Embryonic facial prominence (tissue), 1 donor: ENCODE data around the gene IL10RB.

Source experiments
- DNase-seq: peaks from one replicate; pipeline ENCODE4 v3.0.0-alpha.2; 2016; ENCODE audit errors: extremely low spot score

Gene IL10RB

DNA sequence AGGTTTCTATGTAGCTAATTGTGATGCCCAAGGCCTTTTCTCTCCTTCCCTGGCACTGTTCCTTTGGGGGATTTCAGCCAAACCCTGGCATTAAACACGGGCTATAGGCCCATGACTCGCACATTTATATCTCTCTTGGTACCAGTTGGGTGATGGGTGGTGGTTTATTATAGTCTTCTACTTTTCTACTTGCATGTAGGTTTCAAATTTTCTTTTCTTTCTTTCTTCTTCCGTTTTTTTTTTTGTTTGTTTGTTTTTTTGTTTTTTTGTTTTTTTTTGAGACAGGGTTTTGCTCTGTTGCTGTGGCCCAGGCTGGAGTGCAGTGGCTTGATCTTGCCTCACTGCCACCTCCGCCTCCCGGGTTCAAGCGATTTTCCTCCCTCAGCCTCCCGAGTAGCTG lies 1.1 kb downstream of the IL10RB start:
- DNase-seq: no peak

GRCh38 chr21:33268393-33268736 lies 2.2 kb downstream of the IL10RB start:
- no peak for DNase-seq

GRCh38 chr21:33268737-33269441 lies 2.7 kb downstream of the IL10RB start:
- DNase-seq: no peak

GRCh38 chr21:33270986-33271385 lies 4.8 kb downstream of the IL10RB start:
- no peak for DNase-seq

DNA sequence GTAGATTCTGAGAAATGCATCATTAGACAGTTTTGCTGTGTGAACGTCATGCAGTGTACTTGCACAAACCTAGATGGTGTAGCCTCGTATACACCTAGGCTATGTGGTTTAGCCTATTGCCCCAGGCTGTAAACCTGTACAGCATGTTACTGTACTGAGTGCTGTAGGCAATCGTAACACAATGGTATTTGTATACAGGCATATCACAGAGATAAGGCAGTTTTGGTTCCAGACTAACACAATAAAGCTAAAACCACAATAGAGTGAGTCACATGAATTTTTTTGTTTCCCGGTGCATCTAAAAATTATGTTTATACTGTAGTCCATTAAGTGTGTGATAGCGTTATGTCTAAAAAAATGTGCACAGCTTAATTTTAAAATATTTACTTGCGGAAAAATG lies 6.9 kb downstream of the IL10RB start:
- no peak for DNase-seq

DNA sequence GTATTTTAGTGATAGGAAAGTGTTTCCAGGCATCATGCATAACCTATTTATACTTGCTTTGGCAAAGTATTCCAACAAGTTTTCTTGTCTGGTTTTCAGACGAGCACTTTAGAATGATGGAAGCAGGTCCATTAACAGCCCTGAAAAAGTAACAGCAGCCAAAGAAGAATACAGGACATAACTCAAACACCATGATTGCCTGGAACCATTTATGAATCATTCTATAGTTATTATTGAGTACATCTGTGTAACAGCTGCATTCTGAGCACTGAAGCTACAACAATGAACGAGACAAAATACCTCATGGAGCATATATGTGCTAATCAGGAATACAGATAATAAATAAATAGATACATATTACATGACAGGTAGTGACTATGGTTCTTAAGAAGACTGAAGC lies 12.6 kb downstream of the IL10RB start:
- no peak for DNase-seq

DNA sequence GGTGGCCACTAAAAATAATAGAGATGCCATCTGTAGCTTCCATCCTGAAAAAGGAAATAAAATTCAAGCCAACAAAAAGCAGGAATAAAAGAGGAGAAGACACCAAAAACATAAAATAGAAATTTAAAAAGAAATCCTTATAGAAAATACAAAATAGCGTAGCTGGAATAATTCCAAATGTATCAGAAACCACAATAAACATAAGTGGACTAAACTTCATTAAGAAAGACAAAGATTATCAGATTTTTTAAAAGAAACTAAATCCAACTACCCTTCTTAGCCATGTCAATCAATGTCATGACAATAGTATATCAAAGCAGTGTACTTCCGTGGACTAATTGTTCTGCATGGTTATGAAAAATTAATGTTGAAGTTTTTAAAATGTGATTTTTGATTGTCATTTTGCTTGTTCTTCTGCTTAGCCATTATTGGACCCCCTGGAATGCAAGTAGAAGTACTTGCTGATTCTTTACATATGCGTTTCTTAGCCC lies 13.2 kb downstream of the IL10RB start:
- no peak for DNase-seq

- no peak for DNase-seq
Observed at GRCh38 chr21:33281096-33281652, 15.0 kb downstream of the IL10RB start.

GRCh38 chr21:33283203-33283602 lies 17.0 kb downstream of the IL10RB start:
- DNase-seq: no peak

DNA sequence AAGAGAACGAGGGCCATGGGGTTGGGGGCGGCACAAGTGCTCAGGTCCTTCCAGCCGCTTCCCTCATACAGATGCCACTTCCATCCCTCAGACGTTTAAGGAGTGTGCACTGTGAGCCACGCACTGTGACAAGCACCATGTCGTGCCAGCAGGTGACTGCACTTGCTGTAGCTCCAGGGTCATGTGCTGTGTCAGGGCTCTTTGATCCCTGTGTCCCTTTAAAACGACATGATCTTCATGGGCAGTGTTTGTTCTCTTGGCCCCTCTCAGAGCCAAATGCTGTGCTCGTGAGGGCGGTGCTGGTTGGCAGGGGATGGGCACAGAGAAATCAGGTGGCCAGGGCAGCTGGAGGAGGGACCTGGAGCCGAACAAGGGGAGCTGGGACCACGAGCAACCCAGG lies 19.9 kb downstream of the IL10RB start:
- no peak for DNase-seq

GRCh38 chr21:33286600-33287456 lies 20.7 kb downstream of the IL10RB start:
- DNase-seq: no peak

DNA sequence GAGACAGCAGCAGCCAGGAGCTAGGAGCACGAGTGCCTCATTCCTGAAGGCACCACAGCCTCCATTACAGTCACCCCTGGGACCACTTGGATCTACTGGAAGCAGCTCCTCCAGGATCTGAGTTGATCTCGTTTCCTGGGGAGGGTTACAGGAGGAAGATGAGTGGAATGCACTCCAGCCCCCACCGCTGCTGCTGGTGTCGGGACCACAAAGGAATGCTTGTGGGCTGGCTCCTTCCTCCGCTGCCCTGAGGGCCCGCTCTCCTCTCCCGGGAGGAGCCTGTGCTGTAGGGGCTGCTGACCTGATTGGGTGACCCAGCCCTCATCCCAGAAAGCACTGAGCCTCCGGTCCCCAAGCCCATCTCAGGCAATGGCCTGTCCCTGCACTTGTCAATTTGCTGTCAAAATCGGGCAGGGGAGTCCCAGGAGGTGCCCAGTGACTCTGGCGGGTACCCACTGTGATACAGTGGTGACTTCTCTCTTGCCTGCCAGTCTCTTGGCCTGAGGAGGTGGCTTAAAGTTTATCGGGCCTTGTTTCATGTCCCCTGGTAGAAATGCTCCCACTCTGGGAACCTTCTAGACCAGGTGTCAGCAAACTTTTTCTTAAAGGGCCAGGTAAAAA lies 23.1 kb downstream of the IL10RB start:
- DNase-seq: no peak

- DNase-seq: no peak
Observed at GRCh38 chr21:33290441-33290840, 24.3 kb downstream of the IL10RB start.

DNA sequence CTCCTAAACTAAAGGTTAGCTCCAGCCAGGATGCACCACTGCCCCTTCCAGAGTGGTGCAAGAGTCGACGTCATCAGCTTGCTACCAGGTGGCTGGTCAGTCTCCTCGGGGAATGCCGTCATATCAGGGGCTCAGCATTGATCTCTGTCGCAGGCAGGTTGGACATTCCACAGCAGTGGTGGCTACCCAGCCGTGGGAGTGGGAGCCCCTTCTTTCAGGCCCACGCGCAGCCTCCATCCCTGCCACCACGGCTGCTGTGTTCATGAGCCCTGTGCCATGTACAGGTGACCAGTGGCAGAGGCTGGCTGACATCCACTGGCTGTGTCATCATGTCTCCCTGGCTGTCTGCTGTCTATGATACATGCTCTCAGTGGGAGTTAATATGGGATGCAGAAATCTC lies 25.5 kb downstream of the IL10RB start:
- DNase-seq: no peak

DNA sequence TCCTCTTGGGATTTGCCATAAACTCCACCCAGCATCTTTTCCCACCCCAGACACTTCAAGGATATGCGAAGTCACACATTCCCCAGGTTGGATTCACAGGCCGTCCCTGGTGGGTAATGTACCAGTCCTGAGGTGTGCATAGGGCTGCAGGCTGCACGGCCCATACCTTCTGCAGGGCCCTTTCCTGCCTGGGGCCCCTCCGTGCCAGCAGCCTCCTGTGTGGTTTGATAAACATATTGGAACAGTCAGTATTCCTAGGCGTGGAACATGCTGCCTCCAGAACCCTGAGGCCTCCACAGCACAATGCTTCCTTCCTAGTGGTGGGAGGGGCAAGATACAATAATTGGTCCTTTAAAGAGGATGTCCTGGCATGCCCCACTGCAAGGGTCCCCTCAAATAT lies 26.6 kb downstream of the IL10RB start:
- no peak for DNase-seq

GRCh38 chr21:33293136-33293535 lies 27.0 kb downstream of the IL10RB start:
- DNase-seq: no peak

DNA sequence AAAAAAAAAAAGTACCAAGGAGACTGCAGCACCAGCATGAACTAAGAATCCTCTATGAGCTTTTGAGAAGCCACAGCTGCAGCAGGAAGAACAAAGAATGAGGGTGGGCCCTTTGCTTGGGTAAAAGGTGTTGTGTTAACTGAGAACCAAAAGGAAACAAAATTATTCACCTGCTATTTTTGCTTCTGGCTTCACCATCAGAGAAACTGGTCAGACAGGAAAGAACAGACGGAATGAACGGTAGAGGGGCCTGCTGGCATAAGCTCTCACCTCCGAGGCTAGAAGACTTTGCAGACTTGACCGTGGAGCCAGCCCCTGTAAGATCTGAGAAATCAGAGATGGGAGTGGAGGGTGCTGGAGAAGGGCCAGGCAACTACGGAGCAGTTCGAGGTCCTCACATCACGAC lies 27.6 kb downstream of the IL10RB start:
- no peak for DNase-seq

DNA sequence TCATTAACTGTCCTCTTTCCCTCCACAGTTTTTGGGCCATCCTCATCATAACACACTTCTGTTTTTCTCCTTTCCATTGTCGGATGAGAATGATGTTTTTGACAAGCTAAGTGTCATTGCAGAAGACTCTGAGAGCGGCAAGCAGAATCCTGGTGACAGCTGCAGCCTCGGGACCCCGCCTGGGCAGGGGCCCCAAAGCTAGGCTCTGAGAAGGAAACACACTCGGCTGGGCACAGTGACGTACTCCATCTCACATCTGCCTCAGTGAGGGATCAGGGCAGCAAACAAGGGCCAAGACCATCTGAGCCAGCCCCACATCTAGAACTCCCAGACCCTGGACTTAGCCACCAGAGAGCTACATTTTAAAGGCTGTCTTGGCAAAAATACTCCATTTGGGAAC lies 30.0 kb downstream of the IL10RB start:
- no peak for DNase-seq

- DNase-seq: peak; percentile 4
Observed at GRCh38 chr21:33299181-33299752, 33.1 kb downstream of the IL10RB start.

GRCh38 chr21:33300701-33301631 lies 34.8 kb downstream of the IL10RB start:
- DNase-seq: peak; percentile 5

GRCh38 chr21:33301632-33302002 lies 35.5 kb downstream of the IL10RB start:
- DNase-seq: peak; percentile 4
